ENCODE data around the gene KCNH1.

Gene KCNH1, protein sequence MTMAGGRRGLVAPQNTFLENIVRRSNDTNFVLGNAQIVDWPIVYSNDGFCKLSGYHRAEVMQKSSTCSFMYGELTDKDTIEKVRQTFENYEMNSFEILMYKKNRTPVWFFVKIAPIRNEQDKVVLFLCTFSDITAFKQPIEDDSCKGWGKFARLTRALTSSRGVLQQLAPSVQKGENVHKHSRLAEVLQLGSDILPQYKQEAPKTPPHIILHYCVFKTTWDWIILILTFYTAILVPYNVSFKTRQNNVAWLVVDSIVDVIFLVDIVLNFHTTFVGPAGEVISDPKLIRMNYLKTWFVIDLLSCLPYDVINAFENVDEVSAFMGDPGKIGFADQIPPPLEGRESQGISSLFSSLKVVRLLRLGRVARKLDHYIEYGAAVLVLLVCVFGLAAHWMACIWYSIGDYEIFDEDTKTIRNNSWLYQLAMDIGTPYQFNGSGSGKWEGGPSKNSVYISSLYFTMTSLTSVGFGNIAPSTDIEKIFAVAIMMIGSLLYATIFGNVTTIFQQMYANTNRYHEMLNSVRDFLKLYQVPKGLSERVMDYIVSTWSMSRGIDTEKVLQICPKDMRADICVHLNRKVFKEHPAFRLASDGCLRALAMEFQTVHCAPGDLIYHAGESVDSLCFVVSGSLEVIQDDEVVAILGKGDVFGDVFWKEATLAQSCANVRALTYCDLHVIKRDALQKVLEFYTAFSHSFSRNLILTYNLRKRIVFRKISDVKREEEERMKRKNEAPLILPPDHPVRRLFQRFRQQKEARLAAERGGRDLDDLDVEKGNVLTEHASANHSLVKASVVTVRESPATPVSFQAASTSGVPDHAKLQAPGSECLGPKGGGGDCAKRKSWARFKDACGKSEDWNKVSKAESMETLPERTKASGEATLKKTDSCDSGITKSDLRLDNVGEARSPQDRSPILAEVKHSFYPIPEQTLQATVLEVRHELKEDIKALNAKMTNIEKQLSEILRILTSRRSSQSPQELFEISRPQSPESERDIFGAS

DNA sequence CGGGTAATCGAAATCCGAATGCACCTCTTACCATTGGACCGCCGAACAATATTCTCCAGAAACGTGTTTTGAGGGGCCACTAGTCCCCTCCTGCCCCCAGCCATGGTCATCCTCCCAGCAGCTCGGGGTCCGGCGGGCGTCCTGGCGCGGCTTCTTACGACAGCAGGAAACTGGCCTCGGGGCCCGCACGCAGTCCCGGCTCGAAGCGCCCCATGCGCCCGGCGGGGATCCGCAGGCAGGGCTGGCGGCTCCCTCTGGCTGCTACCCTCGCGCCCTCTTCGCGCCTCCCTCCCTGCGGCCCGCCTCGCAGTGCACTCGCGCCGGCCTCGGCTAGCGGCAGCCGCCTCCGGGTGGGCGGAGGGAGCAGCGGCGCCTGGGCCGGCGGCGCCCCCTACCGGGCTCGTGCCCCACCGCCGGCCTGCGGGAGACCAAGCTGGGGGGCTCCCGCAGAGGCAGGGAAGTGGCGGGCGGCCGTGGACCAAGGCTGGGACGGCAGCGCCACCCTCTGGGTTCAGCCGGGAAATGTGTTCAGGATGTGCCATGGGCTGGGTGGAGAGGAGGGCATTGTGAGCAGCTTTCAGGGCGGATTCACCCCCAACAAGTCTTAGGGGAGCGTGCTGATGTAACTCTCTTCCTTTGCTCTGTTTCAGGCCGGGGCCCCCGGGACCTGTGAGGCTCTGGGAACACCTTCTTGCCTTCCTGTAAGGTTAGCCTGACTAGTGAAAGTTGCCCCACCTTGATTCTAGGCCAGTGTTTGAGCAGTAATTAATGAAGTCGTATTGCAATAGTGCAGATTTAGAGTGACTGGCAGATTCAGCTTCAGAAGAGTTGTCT, at the start of gene KCNH1:
KCNH1 (minus strand) TSS at position 313 of the 834 bp plus-strand sequence; CDS start at position 110, 203 bp downstream.
- DNase-seq, result peak; percentile 85

DNA sequence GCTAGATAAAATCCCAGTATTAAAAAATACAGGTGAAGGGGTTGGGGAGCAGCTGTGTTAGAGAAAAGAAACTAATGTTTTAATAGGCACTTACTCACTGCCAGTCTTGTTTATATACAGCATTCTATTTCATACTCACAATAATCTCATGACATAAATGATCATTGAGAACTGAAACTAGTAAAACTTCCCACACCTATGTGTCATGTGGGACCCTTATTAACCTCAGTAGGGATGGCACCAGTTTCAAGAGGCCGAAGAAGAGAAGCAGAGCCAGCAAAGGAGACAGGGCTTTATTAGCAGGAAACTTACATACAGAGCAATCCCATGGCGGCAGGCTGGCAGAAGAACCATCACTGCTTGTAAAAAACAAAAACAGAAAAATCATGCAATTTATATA, 48.8 kb upstream of the KCNH1 start:
- no peak for DNase-seq

GRCh38 chr1:211174375-211174774, 40.4 kb upstream of the KCNH1 start:
- DNase-seq, result no peak

DNA sequence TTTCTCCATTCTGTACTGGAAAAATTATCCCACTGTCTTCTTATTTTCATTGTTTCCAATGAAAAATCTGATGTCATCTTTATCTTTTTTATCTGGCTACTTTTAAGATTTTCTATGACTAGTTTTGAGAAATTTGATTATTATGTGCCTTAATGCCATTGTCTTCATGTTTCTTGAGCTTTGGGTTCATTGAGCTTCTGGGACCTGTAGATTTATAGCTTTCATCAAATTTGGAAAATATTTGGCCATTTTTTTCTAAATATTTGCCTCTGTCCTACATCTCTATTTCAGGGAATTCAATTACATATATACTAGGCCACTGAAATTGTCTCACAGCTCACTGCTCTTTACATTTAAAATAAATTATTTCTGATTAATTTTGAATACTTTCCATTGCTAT, 38.7 kb upstream of the KCNH1 start:
- no peak for DNase-seq

- DNase-seq, result no peak
These were observed 35.4 kb upstream of the KCNH1 start for GRCh38 chr1:211169353-211169752.

DNA sequence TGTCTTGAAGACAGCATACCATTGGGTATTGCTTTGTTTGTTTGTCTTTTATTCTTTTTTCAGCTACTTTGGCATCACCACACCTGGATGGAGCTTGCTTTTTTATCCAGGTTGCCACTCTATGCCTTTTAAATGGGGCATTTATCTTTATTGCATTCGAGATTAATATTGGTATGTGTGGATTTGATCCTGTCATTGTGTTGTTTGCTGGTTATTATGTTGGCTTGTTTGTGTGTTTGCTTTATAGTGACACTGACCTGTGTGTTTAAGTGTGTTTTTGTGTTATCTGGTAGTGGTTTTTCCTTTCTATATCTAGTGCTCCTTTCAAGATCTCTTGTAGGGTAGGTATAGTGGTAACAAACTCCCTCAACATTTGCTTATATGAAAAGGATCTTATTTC, 24.9 kb upstream of the KCNH1 start:
- no peak for DNase-seq

GRCh38 chr1:211155040-211155439, 21.1 kb upstream of the KCNH1 start:
- no peak for DNase-seq

DNA sequence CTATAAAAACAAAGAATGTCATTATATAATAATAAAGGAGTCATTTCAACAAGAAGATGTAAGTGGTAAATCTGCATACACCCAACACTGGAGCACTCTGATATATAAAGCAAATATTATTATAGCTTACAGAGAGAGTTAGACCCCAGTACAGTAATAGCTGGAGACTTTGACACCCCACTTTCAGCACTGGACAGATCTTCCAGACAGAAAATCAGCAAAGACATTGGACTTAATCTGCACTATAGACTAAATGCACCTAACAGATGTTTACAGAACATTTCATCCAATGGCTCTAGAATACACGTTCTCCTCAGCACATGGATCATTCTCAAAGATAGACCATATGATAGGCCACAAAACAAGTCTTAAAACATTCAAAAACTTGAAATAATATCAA, 20.0 kb upstream of the KCNH1 start:
- no peak for DNase-seq

DNA sequence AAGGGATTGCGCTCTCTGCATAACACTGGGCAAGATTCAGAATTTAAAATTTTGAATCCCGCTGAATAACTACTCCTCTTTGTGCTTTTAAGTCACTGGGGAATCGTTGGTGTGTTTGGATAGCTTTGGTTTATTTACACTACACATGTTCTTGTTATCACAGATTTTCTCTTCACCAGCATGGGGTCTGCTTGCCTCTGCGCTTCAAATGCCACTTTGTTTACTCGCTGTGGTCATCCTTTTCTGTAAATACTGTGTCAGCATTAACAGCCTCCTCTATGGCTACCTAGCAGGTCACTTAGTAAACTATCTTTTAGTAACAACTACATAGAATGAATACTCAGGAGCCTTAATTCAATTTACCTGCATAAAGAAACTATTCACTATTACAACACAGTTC, 14.4 kb upstream of the KCNH1 start:
- DNase-seq, result no peak

DNA sequence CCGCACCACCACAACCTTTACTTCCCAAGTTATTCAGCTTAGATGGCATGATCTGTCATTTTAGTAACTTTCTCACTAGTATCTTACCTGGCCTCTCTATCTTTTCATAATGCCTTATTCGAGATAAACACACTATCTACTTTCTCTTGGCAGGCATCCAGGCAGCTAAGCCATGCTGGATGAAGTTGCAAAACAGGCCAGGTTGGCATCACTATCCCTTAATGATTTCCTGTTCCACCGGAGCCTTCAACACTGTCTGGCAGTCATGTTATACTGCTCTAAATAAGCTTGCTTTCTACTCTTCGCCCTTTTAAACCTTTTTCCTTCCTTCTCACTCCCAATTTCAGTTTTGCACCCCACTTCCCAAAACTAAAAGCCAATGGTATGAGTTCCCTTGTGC, 12.0 kb upstream of the KCNH1 start:
- DNase-seq, result peak; percentile 15

GRCh38 chr1:211135342-211135950, 1.5 kb upstream of the KCNH1 start:
- DNase-seq, result peak; percentile 61

- no peak for DNase-seq
These were observed 534 bp downstream of the KCNH1 start for GRCh38 chr1:211133393-211133835.

- DNase-seq, result no peak
These were observed 1.1 kb downstream of the KCNH1 start for GRCh38 chr1:211132721-211133392.

DNA sequence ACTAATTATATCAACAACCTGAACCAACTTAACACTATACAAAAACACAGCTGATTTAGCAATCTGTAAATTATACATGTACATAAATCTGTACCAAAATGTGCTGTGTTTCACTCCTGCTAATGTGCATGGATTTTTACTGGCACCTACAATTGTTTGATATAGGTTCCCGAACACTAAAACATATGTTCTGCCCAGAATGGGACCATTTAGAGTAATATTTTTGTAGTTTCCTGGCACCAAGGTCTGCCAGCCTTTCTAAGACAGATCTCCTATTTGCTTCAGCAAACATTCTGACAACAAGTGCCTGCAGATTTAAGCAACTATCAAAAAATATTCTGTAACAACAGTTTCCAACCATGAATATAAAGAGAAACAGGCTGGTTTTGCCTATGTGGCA, 4.2 kb downstream of the KCNH1 start:
- no peak for DNase-seq

GRCh38 chr1:211127166-211127565, 6.8 kb downstream of the KCNH1 start:
- DNase-seq, result no peak

- DNase-seq, result no peak
These were observed 7.3 kb downstream of the KCNH1 start for GRCh38 chr1:211126622-211127021.

DNA sequence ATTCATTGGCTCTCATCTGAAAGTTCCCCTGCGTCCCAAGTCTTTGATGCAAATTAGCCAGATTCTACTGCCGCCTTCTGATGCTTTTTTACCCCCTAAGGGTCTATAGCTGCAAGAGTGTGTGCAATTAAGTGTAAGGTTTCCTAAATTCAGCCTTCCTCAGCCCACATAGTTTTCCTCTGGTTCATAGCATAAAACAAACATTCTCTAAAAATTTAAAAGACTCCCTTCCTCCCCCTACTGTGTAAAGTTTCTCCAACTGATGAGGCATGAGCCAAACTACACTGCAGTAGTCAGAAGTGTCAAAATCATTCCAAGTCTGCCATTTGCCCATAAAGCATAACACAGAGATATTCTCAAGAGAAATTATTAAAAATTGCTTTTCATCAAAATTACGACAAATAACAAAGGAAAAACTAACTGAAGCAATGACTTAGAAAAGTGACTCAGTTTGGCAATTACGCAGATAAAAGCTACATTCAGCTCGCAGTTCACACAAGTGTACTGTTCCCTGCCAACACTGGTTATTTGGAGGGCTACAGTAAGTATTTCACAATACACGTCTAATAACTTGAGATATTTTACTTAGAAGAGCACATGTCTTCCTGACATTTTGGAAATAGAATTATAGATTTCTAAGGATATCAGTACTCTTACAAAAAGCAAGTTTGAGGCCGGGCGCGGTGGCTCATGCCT, 15.4 kb downstream of the KCNH1 start:
- DNase-seq, result no peak

- no peak for DNase-seq
These were observed 19.5 kb downstream of the KCNH1 start for GRCh38 chr1:211114446-211114845.

DNA sequence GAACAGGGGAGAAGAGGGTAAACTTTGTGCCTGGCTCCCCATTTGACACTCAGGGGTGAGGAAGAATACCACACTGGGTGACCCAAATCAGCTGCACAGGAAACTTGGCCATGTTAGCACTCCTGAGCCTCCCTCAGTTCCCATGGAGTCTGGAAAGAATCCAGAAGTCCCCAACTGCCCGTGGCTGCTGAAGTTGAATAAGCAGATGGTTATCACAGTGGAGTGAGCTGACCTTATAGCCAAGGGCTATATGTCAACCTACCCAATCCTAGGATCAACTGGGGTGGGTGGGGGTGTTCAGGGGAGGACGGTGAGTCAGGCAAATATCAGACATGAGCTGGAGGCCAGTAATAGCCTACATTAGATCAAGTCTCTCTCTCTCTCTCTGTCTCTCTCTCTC, 20.4 kb downstream of the KCNH1 start:
- no peak for DNase-seq

GRCh38 chr1:211111351-211111750, 22.6 kb downstream of the KCNH1 start:
- DNase-seq, result no peak

GRCh38 chr1:211101481-211101880, 32.5 kb downstream of the KCNH1 start:
- no peak for DNase-seq

Data from RPMI8226 (cell line).